HG02840 (cell line): ENCODE measurements around the gene CKB.
"Not testable (repeated sequence)": the region's sequence is repeated elsewhere in the genome, so short reads cannot be mapped to it uniquely, and the experiment has no call there.

Experiments
- ATAC-seq: cut with Tn5 transposase; IDR thresholded peaks from one replicate; pipeline ENCODE4 v1.9.1; 2021; ENCODE audit warnings: mild to moderate bottlenecking, moderate library complexity, moderate number of reproducible peaks; ENCODE audit not compliant: unreplicated experiment, low FRiP score

CKB gene

DNA sequence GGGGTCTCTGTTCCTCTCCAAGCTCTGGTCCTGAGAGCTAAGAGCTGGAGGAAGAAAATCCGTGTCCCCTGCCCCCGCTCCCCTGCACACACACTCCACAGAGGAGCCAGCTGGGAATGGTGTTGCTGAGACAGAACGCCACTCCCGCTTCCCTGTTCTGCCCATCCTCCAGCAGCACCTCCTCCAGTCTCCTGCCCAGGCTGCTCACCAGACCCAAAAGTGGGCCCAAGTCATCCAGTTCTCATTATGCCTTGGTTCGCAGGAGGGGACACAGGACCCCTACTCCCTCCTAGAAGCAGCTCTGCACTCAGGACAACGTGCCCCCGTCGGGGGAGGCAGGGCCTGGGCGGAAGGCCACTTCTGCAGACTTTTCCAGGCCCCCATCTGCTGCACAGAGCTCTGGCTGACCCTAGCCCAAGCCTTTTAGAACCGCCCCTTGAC, 5.5 kb upstream of the CKB start:
- ATAC-seq: no peak

DNA sequence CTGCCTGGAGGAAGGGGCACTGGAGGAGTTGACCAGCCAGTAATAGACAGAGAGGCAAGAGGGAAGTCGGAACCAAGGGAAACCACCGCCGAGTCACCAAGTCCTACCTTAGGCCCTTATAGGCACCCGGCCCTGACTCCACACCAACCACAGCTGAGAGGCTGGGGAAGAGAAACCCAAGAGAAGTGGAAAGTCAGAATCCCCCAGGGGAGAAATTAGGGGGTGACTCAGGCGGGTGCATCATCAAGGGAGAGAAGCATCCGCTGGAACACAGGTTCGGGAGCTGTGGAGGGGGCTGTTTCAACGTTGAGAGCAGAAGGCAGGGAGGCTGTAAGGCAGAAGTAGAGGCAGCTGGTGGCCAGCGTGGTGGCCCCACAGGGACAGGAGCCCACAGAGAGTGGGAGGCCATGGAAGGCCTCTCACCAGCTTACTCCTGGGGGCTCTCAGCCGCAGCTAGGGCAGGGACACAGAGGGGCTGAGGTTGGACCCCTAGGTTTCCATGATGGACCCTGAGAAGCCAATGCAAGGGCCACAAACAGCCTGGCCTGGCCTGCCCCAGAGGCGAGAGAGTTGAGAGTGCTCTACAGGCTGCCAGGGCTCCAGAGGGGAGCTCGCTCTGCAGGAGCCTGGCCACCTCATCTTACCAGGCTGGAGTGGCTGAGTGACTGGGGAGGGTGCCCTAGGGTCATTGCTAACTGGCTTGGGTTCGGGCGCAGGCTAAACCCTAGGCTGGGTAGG, 4.9 kb upstream of the CKB start:
- ATAC-seq: no peak

DNA sequence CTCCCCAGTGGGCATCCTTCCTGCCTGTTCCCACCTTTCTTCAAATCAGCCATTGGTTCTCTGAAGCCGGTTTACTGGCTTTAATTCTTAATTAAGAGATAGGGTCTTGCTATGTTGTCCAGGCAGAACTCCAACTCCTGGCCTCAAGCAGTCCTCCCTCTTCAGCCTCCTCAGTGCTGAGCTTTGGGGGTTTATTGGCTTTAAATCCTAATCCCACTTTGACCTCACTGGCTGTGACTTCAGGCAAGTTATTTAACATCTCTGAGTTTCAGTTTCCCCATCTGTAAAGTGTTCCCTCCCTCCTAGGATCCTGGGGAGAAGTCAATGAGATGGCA, 4.3 kb upstream of the CKB start:
- ATAC-seq: no peak

DNA sequence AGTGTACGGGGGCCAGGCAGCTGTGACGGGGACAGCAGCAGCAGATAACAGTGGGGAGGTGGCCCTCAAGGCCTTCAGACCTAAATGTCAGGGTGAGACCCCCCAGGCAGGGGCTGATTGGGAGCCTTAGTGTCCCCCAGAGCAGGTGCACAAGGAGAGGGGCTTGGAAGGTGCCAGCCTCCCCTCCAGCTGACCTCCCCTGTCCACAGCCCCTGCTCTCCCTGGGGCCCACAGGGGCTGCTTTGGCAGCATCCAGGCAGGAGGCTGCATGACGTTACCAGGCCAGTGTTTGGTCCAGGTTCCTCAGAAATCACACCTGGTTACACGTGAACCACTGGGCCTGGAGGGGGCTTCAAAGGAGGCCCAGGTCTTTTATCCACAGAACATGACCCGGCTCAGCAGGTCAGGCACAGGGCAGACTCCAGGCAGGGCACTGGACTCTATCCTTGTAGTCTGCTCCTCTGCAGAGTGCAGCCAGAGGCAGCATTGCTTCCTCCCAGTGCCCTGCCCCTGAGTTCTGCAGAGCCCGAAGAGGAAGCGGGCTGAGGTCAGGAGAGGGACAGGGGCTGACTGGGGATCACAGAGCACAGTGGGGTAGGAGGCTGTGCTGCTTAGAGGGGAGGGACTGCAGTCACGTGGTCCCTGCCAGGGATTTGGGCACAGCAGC, 3.8 kb upstream of the CKB start:
- ATAC-seq: no peak

DNA sequence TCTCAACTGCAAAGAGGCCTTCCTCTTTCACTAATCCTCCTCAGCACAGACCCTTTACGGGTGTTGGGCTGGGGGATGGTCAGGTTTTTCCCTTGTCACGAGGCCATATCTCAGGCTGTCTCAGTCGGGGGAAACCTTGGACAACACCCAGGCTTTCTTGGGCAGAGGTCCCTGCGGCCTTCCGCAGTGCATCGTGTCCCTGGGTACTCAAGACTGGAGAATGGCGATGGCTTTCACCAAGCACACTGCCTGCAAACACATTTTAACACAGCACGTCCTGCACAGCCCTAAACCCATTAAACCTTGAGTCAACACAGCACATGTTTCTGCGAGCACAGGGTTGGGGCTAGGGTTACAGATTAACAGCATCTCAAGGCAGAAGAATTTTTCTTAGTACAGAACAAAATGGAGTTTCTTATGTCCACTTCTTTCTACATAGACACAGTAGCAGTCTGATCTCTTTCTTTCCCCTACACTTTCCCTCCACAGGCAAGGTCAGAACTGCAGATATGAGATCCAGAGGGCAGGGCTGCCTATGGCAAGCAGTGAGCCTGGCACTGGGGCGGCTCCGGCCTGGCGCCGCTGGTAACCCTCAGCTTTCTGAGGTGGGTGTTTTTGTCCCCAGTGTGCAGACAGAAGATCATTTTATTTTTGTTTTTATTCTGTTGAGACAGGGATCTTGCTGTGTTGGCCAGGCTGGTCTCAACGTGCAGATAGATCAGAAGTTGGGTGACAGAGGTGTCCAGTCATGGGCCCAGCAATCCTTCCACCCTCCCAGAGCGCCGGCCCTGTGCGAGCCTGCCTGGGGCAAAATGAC, 3.0 kb upstream of the CKB start:
- ATAC-seq: not testable (repeated sequence)

DNA sequence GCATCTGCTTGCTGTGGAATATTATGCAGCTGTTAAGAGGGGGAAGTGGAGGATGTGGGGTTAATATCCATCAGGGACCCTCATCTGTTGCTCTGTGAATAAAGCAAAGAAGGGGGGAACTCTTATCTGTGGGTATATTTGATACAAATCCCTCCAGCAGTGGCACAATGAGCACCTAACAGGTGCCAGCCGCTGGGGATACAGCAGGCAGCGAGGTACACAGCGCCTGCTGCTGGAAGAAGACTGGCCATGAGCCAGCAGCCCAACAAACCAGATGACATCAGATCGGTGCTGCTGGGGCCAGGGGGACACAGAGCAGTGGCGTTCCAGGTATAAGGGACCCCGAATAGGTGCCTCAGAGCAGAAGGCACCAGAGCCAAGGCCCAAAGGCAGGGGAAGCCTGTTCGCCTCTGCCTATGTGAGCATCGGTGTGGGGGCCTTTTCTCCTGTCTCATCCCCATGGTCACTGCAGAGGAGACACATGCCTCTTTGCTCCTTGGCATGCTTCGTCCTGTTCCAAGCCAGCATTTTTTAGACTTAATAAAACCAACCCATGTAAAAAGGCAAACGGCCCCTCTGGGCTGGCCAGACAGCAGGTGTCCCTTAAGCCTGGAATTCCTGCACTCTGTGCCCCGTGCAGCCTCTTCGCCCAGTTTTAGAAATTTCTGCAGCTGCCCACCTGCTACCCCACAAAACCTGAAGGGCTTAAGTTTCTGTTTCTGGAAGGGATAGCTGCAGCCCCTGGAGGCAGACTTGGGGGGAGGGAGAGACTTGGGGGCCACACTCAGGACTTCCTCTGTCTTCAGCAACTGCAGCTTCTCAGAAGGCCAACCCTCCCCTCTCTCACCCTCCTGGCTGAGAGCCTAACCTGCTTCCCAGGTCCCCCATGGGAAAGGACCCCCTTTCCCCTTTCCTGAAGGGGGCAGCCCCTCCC, 1.6 kb upstream of the CKB start:
- ATAC-seq: no peak

DNA sequence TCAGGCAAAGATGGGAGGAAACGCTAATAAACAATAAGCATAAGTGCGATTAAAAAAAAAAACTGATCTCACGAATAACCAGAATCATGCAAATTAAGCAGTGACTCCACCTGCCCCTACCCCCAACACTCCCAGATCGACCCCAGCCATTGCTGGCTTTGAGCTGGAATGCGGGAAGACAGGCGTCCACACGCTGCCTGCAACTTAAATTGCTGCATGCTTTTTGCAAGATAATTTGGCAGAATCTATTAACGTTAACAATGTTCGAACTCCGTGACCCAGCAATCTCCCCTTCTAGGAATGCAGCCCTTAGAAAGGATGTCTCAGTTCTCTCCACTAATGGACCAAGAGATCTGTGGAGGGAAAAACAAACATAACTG, 935 bp upstream of the CKB start:
- ATAC-seq: no peak

DNA sequence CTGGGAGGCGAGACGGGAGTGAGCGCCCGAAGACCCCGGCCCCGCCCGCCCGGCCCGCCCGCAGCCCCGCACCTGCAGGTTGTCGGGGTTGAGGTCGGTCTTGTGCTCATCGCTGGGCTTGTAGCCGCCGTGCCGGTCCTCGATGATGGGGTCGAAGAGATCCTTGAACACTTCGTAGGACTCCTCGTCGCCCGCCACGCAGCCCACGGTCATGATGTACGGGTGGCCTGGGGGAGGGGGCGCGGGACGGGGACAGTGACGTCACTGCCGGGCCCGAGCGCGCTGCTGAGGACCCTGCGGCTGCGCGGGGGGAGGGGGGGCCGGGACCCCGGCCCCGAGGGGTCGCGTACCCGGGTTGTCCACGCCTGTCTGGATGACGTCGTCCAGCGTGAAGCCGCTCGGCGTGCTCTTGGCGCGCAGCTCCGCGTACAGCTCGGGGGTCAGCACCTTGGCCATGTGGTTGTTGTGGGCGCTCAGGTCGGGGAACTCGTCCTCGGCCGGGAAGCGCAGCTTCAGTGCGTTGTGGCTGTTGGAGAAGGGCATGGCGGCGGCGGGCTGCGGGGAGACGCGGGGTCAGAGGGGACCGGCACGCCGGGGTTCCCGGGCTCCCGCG, 573 bp downstream of the CKB start:
- no peak for ATAC-seq

DNA sequence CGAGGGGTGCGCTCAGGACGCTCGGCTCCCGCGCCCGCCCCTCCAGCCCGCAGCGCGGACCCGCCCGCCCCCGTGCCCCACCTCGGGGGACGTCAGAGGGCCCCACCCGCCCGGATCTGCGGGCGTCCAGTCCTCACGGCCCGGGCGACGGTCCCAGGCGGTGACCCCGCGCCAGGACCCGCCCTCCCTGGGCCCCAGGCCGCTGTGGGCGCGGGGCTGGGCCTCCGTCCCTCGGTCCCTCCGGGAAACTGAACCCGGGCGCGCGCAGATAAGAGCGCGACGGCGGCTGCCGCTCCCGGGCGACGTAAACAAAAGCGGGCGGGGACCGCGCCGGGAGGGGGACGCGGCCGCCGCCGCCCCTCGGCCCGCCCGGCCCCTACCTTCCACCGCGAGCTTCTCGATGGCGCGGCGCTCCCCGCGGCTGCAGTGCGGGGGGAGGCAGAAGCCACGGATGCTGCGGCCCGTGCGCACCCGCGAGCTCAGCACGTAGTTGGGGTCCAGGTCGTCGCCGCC, 1.1 kb downstream of the CKB start:
- no peak for ATAC-seq

DNA sequence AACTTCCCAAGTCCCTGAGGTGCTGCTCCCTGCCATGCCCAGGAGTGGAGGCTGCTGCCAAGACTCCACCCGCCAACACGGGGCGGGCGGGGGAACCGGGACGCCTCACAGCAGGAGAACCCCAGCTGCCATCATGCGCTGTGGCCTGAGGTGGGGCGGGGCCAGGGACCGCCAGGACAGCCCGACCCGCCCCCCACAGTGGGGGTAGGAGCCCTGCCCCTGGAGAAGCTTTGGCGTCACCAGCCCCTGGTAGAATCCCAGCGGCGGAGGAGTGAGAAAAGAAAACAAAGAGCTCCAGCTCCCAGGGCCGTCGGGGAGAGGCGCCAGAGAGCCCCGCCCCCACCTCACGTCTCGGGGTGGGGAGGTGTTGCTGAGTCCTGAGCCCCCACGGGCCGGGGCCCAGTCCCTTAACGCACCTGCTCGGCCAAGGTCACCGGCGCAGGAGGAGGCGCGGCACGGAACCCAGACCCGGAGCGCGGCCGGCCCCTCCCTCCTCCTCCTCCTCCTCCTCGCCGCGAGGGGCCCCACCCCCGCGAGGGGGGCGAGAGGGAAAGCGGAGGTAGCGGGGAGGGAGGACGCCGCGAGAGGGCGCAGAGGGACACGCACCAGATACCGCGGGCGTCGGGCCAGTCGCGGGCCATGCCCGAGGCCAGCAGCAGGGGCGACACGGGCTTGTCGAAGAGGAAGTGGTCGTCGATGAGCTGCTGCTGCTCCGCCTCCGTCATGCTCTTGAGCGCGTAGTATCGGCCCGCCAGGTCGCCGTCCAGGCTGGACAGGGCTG, 1.8 kb downstream of the CKB start:
- ATAC-seq: no peak

DNA sequence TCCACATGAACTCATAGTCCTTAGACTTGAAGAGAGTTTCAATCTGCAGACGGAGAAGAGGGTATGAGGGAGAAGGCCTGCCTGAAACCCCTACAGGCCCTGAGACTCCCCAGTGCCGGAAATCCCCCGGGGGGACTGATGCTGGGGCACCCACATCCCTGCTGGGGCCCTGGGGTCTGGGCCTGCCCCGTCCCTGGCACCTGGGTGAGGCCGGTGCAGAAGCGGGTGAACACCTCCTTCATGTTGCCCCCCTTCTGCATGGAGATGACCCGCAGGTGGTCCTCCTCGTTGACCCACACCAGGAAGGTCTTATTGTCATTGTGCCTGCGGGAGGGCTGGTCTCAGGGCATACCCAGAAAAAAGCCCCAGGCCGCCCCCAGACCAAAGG, 2.4 kb downstream of the CKB start:
- ATAC-seq: no peak

DNA sequence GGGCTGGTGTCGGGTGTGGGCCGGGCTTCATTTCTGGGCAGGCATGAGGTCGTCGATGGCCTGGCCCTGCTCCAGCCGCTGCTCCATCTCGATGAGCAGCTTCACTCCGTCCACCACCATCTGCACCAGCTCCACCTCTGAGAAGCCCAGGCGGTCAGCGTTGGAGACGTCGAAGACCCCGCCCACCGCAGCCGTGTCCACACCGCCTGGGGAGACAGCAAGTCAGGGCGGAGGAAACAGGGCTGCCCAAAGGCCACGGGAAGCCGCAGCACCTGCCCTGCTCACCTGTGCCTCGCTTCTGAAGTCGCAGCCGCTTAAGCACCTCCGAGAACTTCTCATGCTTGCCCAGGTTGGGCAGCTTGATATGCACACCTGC, 2.8 kb downstream of the CKB start:
- ATAC-seq: no peak

DNA sequence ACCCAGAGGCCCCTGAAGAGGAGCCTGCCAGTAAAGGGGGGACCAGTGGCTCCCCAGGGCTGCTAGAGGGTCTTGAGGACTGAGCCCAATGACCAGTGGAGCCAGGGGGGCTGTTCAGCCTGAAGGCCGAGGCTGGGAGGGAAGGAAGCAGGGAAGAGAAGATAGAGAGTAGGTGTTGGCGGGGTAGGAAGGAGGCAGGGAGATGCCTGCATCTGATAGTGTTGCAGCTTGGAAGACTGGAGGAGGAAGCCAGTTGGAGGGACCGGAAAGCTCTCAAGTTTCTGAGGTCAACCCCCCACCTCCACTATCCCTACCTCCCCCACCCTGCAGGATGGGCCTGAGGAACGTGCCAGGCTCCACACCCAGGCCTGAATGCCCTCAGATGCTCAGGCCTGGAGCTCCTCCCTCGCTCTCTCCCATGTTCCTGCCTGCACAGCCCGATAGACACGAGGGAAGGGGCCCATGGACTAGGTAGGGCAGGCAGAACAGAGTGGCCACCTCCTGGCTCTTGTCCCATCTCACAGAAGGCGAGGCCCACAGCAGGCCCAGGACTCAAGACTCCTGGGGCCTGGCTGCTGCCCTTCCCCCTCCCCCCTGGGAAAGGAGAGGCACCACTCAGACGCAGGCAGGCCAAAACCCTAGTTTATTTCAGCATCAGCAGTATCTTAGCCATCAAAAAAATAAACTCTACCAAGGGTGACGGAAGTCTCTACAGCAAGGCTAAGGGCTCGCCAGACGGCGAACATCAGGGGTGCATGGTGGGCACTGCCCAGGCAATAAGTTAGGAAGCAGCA, 3.4 kb downstream of the CKB start:
- no peak for ATAC-seq

DNA sequence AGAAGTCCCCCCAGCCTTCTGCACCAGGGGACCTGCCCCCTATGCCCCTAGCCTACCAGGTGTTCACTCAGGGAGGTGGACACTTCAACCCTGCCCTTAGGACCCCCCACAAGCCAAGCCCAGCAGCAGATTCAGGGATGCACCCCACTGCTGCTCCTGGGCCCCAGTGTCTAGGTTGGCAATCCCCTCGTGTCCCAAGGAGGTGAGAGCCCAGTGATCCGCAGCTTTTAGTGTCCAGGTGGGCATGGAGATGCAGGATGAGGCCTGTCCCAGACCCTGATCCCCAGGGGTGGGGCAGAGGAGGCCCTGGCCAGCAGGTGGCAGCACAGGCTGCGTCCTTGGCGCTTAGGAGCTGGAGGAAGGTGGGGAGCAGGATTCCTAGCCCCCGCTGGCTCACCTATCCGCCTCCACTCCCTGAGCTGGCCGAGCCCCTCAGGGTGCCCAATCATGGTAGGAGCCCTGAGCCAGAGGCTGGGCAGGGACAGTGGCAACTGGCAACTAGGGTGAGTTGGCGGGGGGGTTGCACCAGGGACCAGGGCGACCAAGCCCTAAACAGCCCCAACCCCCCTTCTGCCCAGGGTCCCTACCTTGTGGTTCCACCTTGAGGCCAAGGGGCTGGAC, 4.1 kb downstream of the CKB start:
- ATAC-seq: no peak

DNA sequence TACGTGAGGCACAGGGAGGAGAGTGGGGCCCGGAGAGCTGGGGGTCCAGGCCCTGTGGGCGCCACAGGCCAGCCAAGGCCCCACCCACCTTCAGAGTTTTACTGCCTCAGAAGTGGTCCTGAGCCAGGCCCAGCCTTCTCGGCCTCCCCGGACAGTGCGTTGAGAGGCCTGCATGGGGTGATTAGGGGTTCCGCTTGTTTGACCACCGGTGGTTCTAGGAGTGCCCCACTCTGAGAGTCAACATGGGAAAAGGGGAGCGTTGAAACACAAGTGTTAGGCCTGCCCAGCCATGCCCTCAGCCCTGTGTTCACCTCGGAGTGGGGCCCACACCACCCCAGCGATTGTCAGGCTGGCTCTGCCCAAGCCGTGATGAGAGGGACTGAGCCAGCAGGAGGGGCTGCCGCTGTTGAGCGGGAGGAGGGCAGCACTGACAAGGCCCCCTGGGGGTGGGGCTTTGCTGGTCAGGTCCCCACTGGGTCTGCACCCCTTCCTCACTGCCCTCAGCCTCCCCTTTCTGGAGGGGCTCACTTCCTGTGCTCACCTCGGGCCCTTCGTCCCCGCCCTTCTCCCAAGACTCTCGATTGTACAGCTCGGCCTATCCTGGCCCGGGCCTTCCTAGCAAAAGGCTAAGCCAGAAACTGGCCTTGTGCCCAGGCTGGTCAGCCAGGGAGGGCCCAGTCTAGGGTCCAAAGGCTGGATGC, 4.8 kb downstream of the CKB start:
- ATAC-seq: no peak

DNA sequence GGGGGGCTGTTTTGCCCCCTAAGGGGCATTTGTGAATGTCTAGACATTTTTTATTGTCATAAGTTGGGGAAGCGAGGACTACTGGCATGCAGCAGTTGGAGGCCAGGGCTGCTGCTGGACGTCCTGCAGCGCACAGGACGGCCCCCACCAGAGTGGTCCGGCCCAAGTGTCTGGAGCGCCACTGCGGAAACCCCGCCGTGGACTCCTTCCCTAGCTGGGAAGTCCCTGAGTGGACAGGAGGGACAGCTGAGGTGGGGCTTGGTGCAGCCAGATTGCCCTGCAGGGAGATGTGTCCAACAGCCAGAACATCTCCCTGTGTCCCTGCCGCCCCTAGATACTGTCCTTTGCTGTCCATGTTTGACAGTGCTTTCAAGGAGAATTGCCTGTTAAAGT, 5.5 kb downstream of the CKB start:
- ATAC-seq: no peak

DNA sequence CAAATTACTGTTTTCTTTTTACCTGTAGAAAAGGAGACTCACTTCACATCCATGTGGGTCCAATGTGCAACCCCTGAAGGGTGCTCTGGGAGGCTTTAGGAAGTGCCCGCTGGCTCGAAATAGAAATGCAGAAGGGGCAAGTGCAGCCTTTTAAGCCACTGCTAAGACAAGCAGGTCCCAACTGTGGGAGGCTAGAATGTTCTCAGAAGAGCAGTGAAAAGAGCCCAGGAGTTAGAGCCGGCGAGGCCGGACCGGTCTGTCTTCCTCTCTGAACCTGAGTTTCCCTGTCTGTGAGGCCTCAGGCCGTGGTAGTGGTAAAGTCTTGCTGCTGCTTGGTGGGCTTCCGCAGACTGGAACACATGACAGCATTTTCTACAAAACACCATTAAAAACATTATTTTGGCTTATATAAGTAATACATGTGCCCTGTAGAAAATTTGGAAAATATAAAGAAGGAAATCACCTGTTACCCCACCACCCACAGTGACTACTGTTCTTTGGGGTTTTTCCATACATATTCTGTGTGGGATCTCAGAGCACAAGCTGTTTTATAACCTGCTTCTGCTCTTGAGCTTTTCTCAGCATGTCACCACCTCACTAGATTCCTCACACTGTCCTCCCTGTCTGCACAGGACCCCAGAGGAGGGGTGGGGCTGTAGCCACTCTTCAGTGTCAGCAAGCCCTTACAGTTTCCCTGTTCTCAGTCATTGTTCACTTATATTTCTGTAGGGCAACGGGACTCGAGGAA, 6.0 kb downstream of the CKB start:
- ATAC-seq: no peak
